GM18858 (cell line): ENCODE data around the gene PRAMEF11.
"Not testable (repeated sequence)": the region's sequence is repeated elsewhere in the genome, so short reads cannot be mapped to it uniquely, and the experiment has no call there.

Experiments used
- ATAC-seq: cut with Tn5 transposase; IDR thresholded peaks from one replicate; pipeline ENCODE4 v1.9.1; 2021; ENCODE audit not compliant: unreplicated experiment

The PRAMEF11 gene

DNA sequence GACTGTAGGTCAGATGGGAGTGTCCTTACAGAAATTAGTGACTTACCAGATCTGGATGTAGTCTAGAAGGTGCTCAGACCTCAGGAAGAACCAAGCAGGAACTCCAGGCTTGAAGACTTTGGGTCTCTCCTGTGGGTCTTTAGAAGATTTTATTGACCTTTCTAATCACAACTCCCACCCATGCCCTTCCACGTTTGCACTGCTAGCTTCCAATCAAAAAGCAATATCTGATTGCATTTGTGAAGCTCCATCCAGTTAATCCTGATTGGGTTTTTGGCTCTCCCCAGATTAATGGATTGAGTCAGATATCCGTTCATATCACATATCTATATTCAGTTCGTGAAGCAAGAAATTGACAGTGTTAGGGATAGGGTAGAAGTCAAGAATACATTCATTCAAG, at the start of gene PRAMEF11:
Gene PRAMEF11 (minus strand): TSS at position 101 of the 400 bp plus-strand sequence. CDS start 2,621 bp downstream, outside the sequence.
- not testable (repeated sequence) for ATAC-seq

GRCh38 chr1:12878453-12878852, 47.2 kb upstream of the PRAMEF11 start:
- not testable (repeated sequence) for ATAC-seq

DNA sequence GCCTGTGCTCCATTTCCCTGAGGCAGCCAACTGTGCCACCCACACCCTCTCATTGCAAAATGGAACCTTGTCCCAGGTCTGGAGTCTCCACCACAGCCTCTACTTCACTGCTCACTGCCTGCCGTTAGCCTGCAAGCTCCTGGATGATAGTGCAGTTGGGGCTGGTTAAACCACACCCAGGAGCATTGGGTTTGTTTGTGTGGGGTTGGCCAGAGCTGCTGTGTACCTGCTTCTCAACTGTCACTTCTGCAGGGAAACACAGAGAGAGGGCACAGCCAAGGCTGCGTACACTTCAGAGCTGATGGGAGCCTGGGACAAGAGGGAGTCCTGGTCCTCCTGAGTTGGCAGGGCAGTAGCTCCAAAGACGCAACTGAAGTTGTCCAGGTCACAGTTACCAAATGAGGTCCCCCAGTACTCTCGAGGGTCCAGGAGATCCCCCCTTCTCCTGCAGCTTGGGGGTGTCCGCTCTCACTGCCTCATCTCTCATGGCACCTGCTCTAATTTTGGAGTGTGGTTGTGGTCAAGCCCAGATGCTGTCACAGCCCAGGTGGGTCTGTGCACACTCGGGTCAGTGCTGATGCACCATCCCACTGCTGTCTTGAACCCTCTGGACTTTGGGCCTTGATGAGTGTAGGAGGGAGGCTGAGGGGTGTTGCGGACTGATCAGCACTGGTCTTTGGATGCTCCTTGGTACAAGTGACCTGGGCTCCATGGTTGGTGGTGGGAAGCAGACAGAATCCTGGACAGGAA, 32.1 kb upstream of the PRAMEF11 start:
- not testable (repeated sequence) for ATAC-seq

GRCh38 chr1:12856786-12857185, 25.6 kb upstream of the PRAMEF11 start, which contains the start of gene PRAMEF2:
Gene PRAMEF2, plus strand, starts transcription at chr1:12857086. Its CDS starts 1,924 bp downstream, at chr1:12859010.
- ATAC-seq, result not testable (repeated sequence)

GRCh38 chr1:12851779-12852178, 20.6 kb upstream of the PRAMEF11 start:
- no peak for ATAC-seq

DNA sequence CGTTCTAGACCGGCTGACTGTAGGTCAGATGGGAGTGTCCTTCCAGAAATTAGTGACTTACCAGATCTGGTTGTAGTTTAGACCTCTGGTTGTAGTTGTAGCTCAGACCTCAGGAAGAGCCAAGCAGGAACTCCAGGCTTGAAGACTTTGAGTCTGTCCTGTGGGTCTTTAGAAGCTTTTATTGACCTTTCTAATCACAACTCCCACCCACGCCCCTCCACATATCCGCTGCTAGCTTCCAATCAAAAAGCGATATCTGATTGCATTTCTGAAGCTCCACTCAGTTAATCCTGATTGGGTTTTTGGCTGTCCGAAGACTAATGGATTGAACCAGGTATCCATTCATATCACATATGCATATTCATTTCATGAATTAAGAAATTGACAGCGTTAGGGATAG, 17.4 kb upstream of the PRAMEF11 start, which contains the start of gene HNRNPCL1:
Gene HNRNPCL1 (minus strand): TSS at position 101 of the 400 bp plus-strand sequence. CDS start 431 bp downstream, outside the sequence.
- ATAC-seq, result not testable (repeated sequence)

DNA sequence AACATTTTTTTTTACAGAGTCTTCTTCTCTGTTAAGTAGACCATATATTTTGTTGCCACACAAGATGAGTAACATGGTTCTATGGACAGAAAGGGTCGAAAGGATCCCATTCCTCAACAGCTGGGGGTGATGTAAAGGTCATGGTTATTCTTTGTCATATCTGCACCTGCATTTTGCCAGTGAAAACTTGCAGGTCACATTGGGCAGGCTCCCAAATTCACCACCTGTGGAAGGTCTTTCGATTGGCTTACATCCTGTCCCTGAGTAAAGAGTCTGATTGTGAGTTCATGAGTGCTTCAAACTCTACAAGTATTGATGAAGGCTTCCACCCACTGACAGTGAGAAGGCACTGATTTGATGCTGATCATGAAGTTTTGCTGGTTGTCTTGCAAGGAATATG, 2.0 kb upstream of the PRAMEF11 start:
- ATAC-seq, result not testable (repeated sequence)

- not testable (repeated sequence) for ATAC-seq
Measured at GRCh38 chr1:12819061-12819460, 12.1 kb downstream of the PRAMEF11 start.

DNA sequence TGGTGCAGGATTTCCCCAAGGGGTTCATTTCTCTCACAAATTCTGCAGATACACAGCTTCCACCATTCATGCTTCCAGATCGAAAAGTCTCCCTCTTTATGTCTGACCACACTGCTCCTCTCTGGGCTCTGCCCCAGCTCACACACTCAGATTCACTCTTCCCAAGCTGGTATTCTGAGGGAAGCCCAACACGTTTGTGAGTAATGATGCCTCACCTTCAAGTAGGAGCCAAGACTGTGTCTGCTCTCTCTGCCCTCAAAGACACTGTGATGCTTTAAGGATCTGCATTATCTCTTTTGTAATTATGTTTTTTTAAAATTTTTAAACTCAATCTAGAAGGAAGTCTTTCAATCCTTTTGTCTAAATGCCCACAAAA, 19.8 kb downstream of the PRAMEF11 start:
- no peak for ATAC-seq

DNA sequence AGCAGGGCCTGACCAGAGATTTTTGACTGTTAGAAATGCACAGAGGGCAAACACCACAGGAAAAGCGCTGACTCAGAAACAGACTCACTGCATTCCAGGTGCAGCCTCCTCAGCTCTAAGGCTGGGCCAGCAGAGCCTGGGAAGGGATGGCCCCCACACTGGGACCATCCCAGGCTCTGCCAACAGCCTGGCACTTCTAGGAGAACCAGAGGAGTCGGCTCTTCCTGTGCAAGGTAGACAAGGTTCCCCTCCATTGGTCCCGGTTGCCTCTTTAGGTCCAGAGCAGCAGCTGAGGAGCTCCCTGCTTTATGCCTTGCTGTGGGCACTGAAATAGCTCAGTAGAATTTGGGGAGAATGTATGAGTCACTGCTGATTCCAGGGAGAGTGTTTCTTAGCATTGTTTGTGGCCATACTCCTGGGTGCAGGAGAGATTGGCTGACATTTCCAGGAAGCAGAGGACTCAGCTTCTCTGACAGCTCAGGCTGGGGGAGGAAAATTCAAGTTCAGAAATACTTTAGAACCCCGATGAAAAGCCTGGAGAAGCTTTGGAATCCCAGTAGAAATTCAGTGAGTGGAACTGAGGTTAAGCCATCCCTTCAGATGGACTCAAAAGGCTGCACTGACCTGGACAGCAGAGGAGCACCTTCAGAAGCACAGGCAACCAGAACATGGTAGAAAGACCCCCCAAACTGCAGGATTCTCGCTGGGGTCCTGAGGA, 20.4 kb downstream of the PRAMEF11 start:
- ATAC-seq, result no peak

DNA sequence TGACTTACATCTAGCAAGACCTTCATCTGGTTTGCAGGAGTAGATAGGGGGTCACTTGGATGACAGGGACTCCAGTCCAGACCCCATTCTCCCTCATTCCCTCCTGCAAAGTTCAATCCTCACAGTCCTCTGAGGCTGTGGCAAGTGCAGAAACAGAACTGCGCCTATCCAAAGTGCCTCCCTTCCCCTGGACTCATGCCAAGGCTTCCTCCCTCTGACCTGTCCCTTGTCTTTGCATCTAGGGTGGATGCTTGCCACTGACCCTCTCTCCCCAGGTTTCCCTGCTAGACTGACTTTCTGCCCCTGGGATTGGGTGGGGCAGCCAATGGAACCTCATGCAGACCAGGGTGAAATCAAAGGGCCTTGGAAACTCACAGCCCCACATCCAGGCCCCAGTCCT, 21.3 kb downstream of the PRAMEF11 start:
- no peak for ATAC-seq

- ATAC-seq, result no peak
Measured at GRCh38 chr1:12799730-12800129, 31.5 kb downstream of the PRAMEF11 start.

DNA sequence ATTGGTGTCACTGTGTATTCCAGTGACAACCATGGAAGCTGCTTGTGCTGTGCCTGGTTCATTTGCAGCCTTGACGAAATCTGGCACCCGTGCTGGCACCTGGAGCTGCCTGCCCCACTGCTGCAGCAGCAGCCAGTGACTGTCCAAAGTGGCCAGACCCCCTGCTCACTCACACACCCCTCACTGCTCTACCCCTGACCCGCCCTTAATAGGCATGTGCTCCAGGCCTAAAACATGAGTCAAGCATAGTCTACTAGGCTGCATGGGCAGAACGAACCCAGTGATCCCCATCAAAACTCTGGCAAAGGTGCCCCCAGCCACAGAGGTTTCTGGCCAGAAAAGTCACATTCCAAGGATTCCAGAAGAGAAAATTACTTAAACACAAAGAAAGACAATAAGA, 32.3 kb downstream of the PRAMEF11 start:
- no peak for ATAC-seq

- ATAC-seq, result not testable (repeated sequence)
Measured at GRCh38 chr1:12791097-12791496, 40.1 kb downstream of the PRAMEF11 start, which contains the start of gene PRAMEF1. Gene PRAMEF1, plus strand, starts transcription at chr1:12791397. Its CDS starts 1,831 bp downstream, at chr1:12793228.

- not testable (repeated sequence) for ATAC-seq
Measured at GRCh38 chr1:12784729-12785128, 46.5 kb downstream of the PRAMEF11 start.

GRCh38 chr1:12783783-12784182, 47.4 kb downstream of the PRAMEF11 start:
- not testable (repeated sequence) for ATAC-seq

GRCh38 chr1:12781488-12781887, 49.7 kb downstream of the PRAMEF11 start:
- not testable (repeated sequence) for ATAC-seq

- ATAC-seq, result no peak
Measured at GRCh38 chr1:12778907-12779306, 52.3 kb downstream of the PRAMEF11 start.

DNA sequence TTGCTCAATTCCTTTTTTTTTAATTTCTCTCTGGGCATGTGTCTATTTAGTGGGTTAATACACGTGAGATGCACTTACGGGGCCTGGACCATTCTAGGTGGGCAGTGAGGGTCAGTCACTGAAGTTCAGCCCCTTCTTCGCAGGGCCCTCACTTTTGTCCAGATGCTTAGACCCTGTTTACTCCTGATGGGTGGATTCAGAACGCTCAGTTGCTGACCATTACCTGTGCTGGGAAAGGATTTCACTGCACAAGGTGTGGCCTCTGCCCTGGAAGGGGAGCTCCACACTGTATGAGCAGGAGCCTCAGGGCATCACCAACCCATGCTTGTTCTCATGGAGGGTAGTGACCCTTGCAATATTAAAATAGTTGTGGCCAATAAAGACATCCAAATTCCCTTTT, 53.1 kb downstream of the PRAMEF11 start:
- ATAC-seq, result no peak

DNA sequence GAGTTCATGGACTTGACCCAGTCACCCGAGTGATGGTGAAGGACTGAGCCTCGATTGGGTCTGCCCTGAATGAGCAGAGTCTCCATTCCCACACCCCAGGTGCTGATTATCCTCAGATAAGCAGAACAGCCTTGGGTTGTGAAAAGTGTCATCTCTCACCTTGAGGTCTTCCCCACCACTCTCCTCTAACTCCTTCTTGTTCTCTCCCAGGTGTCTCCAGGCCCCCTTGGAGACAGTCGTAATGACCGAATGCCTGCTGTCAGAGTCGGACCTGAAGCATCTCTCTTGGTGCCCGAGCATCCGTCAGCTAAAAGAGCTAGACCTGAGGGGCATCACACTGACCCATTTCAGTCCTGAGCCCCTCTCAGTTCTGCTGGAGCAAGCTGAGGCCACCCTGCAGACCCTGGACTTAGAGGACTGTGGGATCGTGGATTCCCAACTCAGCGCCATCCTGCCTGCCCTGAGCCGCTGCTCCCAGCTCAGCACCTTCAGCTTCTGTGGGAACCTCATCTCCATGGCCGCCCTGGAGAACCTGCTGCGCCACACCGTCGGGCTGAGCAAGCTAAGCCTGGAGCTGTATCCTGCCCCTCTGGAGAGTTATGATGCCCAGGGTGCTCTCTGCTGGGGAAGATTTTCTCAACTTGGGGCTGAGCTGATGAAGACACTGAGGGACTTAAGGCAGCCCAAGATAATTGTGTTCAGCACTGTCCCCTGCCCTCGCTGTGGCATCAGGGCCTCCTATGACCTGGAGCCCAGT, 54.2 kb downstream of the PRAMEF11 start:
- no peak for ATAC-seq

DNA sequence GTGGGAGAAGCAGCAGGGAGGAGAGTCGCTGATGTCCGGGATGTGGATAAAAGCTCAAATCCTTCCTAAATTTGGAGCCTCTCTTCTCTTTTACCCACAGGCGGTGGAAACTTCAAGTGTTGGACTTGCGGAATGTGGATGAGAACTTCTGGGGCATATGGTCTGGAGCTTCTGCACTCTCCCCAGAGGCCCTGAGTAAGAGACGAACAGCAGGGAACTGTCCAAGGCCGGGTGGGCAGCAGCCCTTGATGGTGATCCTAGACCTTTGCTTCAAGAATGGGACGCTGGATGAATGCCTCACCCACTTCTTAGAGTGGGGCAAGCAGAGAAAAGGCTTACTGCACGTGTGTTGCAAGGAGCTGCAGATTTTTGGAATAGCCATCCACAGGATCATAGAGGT, 55.8 kb downstream of the PRAMEF11 start:
- no peak for ATAC-seq
